HG02973 (cell line): ENCODE measurements around the gene DIRAS2.

Experiments
- ATAC-seq: cut with Tn5 transposase; IDR thresholded peaks from one replicate; pipeline ENCODE4 v1.9.1; 2021; ENCODE audit warnings: moderate library complexity; ENCODE audit not compliant: unreplicated experiment

Gene DIRAS2

GRCh38 chr9:90613502-90613901, 29.1 kb downstream of the DIRAS2 start:
- ATAC-seq = no peak

GRCh38 chr9:90612957-90613356, 29.7 kb downstream of the DIRAS2 start:
- no peak for ATAC-seq

- no peak for ATAC-seq
Observed at GRCh38 chr9:90611568-90611967, 31.1 kb downstream of the DIRAS2 start.

DNA sequence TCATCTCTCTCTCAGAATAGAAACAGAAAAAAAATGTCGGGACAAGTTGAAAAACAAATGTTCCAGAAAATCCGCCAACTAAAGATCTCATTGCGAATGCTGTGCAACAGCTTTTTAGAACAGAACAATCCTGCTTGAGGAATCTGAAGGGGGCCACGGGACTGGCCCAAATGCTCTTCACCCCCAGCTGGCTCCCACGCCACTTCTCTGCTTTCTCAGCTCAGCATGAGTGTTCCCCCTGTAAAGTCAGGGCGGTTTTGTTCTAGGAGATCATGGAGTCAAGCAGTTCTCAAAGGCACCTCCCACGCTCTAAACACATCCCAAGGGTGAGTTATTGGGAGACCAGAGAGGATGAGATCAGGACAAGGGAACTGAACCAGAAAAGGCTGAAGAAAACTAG, 31.5 kb downstream of the DIRAS2 start:
- no peak for ATAC-seq

GRCh38 chr9:90607701-90608516, 34.7 kb downstream of the DIRAS2 start:
- ATAC-seq = no peak

DNA sequence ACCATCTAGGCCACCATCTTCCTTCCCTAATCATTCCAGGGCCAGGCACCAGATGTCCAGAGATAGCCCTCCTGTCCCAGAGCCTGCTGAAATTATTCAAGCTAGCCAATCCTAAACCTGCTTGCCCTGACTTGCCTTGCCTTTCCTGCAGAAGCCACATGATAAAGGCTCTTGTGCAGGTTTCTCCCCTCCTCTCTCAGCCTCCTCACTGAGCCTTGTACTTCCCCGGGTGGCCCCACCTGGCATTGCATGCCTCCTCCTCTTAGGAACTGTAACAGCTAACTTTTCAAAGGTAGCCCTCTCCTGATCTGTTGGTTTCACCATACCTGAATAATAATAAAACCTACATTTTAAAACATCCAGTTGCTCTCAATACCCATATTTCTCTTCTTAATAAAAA, 42.6 kb downstream of the DIRAS2 start:
- no peak for ATAC-seq

DNA sequence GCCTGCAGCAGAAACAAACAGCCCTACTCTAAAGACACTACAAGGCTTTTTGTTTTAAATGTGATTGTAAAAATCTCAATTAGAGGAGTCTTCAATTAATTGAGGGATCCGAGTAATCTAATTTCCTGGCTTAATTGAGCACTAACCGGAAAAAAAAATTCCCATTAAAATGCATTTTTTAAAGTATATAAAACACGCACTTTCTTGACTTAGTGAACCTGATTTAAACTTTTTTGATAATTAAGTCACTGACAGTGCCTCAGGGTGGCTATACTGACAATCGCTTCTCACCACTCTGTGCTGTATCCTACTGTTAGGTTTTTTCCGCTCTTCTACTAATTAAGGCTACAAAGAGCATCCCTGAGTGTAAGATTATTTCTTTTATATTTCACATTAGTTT, 44.4 kb downstream of the DIRAS2 start:
- no peak for ATAC-seq

GRCh38 chr9:90593646-90594045, 49.0 kb downstream of the DIRAS2 start:
- ATAC-seq = no peak

GRCh38 chr9:90580576-90580975, 62.0 kb downstream of the DIRAS2 start:
- no peak for ATAC-seq

- ATAC-seq = no peak
Observed at GRCh38 chr9:90579181-90579580, 63.4 kb downstream of the DIRAS2 start.

DNA sequence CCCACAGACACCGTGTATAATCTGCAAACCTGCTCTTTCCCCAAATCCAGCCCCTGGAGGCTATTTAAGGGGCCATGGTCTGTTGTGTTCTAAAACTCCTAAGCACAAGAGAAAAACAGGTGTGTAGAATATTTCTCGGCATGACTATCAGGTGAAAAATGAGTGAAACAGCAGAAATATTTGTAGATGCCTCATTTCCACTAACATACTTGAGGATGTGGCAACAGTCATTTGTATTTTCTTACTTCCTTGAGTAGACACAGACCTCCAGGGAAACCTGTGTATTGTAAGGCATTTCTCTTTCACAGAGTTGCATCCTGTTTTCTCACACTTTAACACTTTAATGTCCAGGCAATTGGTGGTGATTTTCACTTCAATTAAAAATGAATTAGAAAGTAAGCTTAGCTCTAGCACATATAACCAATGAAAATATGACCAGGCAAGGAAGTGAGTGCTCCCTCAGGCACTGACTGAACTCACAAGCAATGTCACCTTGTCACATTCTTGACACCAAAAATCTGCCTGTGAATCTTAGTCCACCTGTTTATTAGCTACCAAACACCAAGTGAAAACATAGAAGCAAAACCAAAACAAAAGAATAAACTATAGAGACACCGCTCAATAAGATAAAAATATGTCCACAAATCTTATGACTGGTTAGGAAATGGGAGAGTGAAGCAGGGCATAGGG, 64.4 kb downstream of the DIRAS2 start:
- no peak for ATAC-seq

DNA sequence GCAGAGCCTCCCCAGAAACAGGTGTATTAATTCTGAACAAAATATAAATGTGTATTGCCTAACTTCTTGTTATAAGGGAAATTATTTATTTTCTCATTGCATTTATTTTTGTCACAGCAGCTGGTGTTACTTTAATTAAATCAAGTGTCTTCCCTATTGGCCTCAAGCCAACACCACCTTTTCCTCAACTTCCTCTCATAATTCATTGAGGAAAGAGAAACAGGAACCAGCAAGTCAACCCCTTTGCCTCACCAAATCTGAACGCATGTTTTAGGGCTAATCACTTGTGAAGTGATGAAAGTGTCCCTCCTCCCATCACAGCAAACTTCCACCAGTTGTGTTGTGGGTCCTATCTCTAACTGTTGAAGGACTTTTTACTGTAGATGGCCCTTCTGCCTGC, 73.1 kb downstream of the DIRAS2 start:
- ATAC-seq = no peak

GRCh38 chr9:90568667-90569066, 74.0 kb downstream of the DIRAS2 start:
- ATAC-seq = no peak

GRCh38 chr9:90562229-90562628, 80.4 kb downstream of the DIRAS2 start:
- ATAC-seq = no peak
